HEK293 (cell line): Measurements from ENCODE around the gene SLC25A11.
A peak's percentile ranks its signal among the peaks of the same experiment; 100 is the strongest.

ENCODE experiments used
- CTCF ChIP-seq: fragments of 450-650 bp; formaldehyde crosslinking; IDR thresholded peaks from 2 replicates; pipeline ENCODE4 v1.5.1; 2016; ENCODE audit warnings: missing biosample characterization, missing genetic modification characterization
- OVOL3 ChIP-seq: fragments of 450-650 bp; formaldehyde crosslinking; IDR thresholded peaks from 2 replicates; pipeline ENCODE4 v1.5.1; 2016; ENCODE audit warnings: missing biosample characterization, missing genetic modification characterization
- PATZ1 ChIP-seq: fragments of 450-650 bp; formaldehyde crosslinking; IDR thresholded peaks from 2 replicates; pipeline ENCODE4 v1.5.1; 2016; ENCODE audit warnings: missing biosample characterization, missing genetic modification characterization
- ZBTB20 ChIP-seq: fragments of 450-650 bp; formaldehyde crosslinking; IDR thresholded peaks from 2 replicates; pipeline ENCODE4 v1.5.1; 2016; ENCODE audit warnings: missing biosample characterization, missing genetic modification characterization
- ZFP41 ChIP-seq: fragments of 450-650 bp; formaldehyde crosslinking; IDR thresholded peaks from 2 replicates; pipeline ENCODE4 v1.5.1; 2016; ENCODE audit warnings: missing biosample characterization, missing genetic modification characterization, borderline replicate concordance
- ZNF114 ChIP-seq: fragments of 450-650 bp; formaldehyde crosslinking; IDR thresholded peaks from 2 replicates; pipeline ENCODE4 v1.5.0; 2017; ENCODE audit warnings: missing biosample characterization, missing genetic modification characterization
- ZNF174 ChIP-seq: fragments of 450-650 bp; formaldehyde crosslinking; IDR thresholded peaks from 2 replicates; pipeline ENCODE4 v1.5.0; 2017; ENCODE audit warnings: missing biosample characterization, mild to moderate bottlenecking, missing genetic modification characterization
- ZNF423 ChIP-seq: fragments of 450-650 bp; formaldehyde crosslinking; IDR thresholded peaks from 2 replicates; pipeline ENCODE4 v1.5.1; 2016; ENCODE audit warnings: missing biosample characterization, missing genetic modification characterization
- ZNF433 ChIP-seq: fragments of 450-650 bp; formaldehyde crosslinking; IDR thresholded peaks from 2 replicates; pipeline ENCODE4 v1.5.1; 2016; ENCODE audit warnings: missing biosample characterization, missing genetic modification characterization, low read depth
- ZNF501 ChIP-seq: fragments of 450-650 bp; formaldehyde crosslinking; IDR thresholded peaks from 2 replicates; pipeline ENCODE4 v1.5.1; 2016; ENCODE audit warnings: missing biosample characterization, missing genetic modification characterization
- ZNF76 ChIP-seq: fragments of 450-650 bp; formaldehyde crosslinking; IDR thresholded peaks from 2 replicates; pipeline ENCODE4; 2016; ENCODE audit warnings: low read depth, missing biosample characterization, missing genetic modification characterization, borderline replicate concordance
- ZNF792 ChIP-seq: fragments of 450-650 bp; formaldehyde crosslinking; IDR thresholded peaks from 2 replicates; pipeline ENCODE4 v1.5.1; 2016; ENCODE audit warnings: missing biosample characterization, missing genetic modification characterization
- TF ChIP-seq, protein P1 (sequence below): fragments of 450-650 bp; formaldehyde crosslinking; conservative IDR thresholded peaks from 2 replicates; pipeline ENCODE4 v1.5.1; 2016; ENCODE audit warnings: low read depth, missing biosample characterization, missing genetic modification characterization

- TF ChIP-seq ZNF792 (tag by site-specific recombination) (no peak), ZNF433 (tag by site-specific recombination) (no peak), ZNF174 (no peak), CTCF (tag by site-specific recombination) (peak; percentile 82), ZNF114 (tag by site-specific recombination) (no peak), ZFP41 (tag by site-specific recombination) (no peak), ZNF501 (peak; percentile 48; the same call in 1 of the 2 replicates), ZBTB20 (tag by site-specific recombination) (no peak), PATZ1 (no peak), OVOL3 (tag by site-specific recombination) (no peak), ZNF76 (no peak), ZNF423 (tag by site-specific recombination) (no peak)
- TF ChIP-seq, protein P1, sequence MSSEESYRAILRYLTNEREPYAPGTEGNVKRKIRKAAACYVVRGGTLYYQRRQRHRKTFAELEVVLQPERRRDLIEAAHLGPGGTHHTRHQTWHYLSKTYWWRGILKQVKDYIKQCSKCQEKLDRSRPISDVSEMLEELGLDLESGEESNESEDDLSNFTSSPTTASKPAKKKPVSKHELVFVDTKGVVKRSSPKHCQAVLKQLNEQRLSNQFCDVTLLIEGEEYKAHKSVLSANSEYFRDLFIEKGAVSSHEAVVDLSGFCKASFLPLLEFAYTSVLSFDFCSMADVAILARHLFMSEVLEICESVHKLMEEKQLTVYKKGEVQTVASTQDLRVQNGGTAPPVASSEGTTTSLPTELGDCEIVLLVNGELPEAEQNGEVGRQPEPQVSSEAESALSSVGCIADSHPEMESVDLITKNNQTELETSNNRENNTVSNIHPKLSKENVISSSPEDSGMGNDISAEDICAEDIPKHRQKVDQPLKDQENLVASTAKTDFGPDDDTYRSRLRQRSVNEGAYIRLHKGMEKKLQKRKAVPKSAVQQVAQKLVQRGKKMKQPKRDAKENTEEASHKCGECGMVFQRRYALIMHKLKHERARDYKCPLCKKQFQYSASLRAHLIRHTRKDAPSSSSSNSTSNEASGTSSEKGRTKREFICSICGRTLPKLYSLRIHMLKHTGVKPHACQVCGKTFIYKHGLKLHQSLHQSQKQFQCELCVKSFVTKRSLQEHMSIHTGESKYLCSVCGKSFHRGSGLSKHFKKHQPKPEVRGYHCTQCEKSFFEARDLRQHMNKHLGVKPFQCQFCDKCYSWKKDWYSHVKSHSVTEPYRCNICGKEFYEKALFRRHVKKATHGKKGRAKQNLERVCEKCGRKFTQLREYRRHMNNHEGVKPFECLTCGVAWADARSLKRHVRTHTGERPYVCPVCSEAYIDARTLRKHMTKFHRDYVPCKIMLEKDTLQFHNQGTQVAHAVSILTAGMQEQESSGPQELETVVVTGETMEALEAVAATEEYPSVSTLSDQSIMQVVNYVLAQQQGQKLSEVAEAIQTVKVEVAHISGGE, result no peak
Observed at GRCh38 chr17:4908711-4909496, 30.9 kb downstream of the SLC25A11 start.
